Spinal cord (tissue), 10 donors: ENCODE data around the gene SMIM30. TPM values are rescaled to one million over a fixed set of nuclear protein-coding genes. Genes with fewer than 3 reads are reported as not detected.

Experiments
- DNase-seq, 6 donors: peaks; one replicate each; pipeline versions ENCODE4 v3.0.0 to v3.0.0-alpha.2; 2013 to 2015; ENCODE audit warnings: low spot score in 6 of 6, low read depth in 4 of 6
- H3K27ac ChIP-seq: one replicate; pipeline ENCODE4 v1.5.1; 2013; ENCODE audit warnings: low read depth, low read length, control low read depth
- H3K27me3 ChIP-seq: one replicate; pipeline ENCODE4 v1.6.1; 2013; ENCODE audit warnings: low read length; ENCODE audit not compliant: control insufficient read depth, insufficient read depth
- H3K36me3 ChIP-seq: one replicate; pipeline ENCODE4 v1.6.1; 2013; ENCODE audit warnings: low read length; ENCODE audit not compliant: control insufficient read depth, insufficient read depth
- H3K4me1 ChIP-seq: one replicate; pipeline ENCODE4 v1.6.1; 2013; ENCODE audit warnings: low read length; ENCODE audit not compliant: control insufficient read depth, insufficient read depth
- H3K4me3 ChIP-seq: one replicate; pipeline ENCODE4 v1.5.1; 2013; ENCODE audit warnings: low read depth, low read length, control low read depth
- H3K9me3 ChIP-seq: one replicate; pipeline ENCODE4 v1.6.1; 2013; ENCODE audit warnings: low read length; ENCODE audit not compliant: control insufficient read depth, insufficient read depth
- WGBS: methylation state at CpG from one replicate; pipeline ENCODE4 v1.1.5; 2013; ENCODE audit warnings: missing lambda C conversion rate; ENCODE audit not compliant: insufficient coverage; 5-methylcytosine and 5-hydroxymethylcytosine counted together
- polyA plus RNA-seq, 2 donors: library from polyadenylated mRNA; unstranded; fragments of 120-200 nt; gene quantifications; one replicate each; pipeline ENCODE4 v1.2.1, GENCODE V29; 2013; ENCODE audit not compliant: insufficient read length in 2 of 2
- total RNA-seq, 2 donors: library from RNA; depleted of rRNA in 1 of 2; stranded (reverse); fragments of 120-200 nt in 1 of 2; fragments of >200 nt in 1 of 2; gene quantifications; one replicate each; pipeline versions ENCODE4 v1.2.3 to v1.2.4, GENCODE V29; 2013 to 2014
- donor health status: healthy.

SMIM30 gene
- total and polyA plus RNA-seq, 4 donors = 54.8 to 78.7 (median 66.2) TPM

DNA sequence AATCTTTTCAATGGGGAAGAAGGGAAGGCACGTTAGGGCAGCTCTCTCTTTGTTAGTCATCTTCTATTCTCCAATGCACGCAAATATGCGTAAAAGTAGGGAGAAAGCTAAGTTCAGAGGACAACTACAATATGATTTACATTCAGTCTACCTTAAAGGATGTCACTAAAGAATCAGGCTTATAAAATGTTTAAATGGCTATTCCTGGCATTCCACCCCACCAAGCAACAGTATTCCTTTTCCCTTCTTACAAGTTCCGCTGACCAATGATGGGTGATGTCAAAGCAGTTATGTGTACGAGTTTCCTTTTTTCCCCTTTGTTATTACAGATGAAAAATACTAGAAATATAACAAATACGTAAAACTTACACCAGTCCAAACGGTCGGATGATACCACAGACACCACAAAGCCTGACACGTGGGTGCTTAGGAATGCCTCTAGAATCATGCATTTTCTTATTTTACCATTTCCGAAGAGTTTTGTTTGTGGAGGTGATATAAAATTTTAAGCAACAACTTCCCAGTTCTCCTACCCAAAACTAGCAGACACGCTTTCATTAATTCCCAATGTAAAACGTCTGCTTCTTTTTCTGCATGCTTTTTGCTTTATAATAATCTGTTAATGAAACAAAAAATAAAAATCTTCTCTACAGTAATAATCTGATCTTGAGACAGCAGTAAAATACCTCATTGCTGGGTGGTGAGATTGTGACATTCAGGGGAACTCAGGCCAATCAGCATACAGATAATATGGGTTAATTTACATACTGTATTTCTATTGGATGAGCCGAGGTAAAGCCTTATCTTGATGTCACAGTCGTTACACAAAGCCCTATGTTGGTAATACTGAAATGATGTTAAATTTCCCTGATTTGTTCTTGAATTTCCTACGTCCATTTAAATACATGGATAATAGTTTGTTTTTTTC lies 31.0 kb downstream of the SMIM30 start:
- WGBS = no CpG with 5 or more reads among the region's 15 CpGs
- no peaks in the 10 kb centered on the region for H3K9me3 ChIP-seq
- peak in 5 of 6 donors; percentile 53 to 97 (median 61) for DNase-seq
- peak overlapping the region; percentile 83 for H3K27ac ChIP-seq
- peak overlapping the region; percentile 47 for H3K4me3 ChIP-seq
- H3K27me3 ChIP-seq = no peaks in the 10 kb centered on the region
- H3K4me1 ChIP-seq = peaks cover 9% of the 10 kb centered on the region
- H3K36me3 ChIP-seq = no peaks in the 10 kb centered on the region

DNA sequence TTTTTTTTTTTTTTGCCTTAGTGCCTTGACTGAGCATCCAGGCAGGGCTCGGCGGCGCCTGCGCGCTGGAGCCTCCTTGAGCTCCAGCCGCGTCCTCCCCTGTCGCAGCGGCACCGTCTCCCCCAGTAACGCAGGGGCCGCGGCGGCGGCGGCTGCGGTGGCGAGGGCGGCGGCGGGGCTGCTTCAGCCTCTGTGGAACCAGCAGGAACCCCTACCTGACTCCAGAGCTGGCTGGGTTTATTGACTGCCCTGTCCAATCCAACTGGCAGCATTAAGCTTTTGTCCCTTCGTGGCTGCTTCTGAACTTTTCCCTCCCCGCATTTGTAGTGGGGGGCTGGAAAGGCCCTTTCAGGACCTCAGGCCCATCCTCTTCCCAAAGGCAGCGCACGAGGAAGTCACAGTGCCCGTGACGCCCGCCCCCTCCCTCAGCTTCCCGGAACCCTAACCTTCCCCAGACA lies 31.9 kb downstream of the SMIM30 start, which contains the start of gene GPR85:
GPR85 (minus strand) TSS at position 397 of the 458 bp plus-strand sequence. CDS start 2,106 bp downstream, outside the sequence.
- 0% methylated on average over 21 of the region's 29 CpGs for WGBS
- peaks cover 9% of the 10 kb centered on the region for H3K4me1 ChIP-seq

GRCh38 chr7:113085781-113086390 lies 32.5 kb downstream of the SMIM30 start:
- Histone ChIP-seq H3K36me3 (no peaks in the 10 kb centered on the region), H3K4me1 (peaks cover 9% of the 10 kb centered on the region), H3K27me3 (no peaks in the 10 kb centered on the region), H3K9me3 (no peaks in the 10 kb centered on the region), H3K27ac (peak overlapping the region; percentile 54), H3K4me3 (peak overlapping the region; percentile 47)
- 16% methylated on average over 7 of the region's 16 CpGs for WGBS
- peak in 5 of 6 donors; percentile 58 to 96 (median 68) for DNase-seq

More for the DNA sequence above, 31.9 kb downstream of the SMIM30 start, which contains the start of gene GPR85:
- Histone ChIP-seq H3K9me3 (no peaks in the 10 kb centered on the region), H3K36me3 (no peaks in the 10 kb centered on the region), H3K4me3 (peak within 1 kb of the TSS; percentile 47), H3K27me3 (no peaks in the 10 kb centered on the region), H3K27ac (peak within 1 kb of the TSS; percentile 83)
- peak in 5 of 6 donors; percentile 53 to 97 (median 83) for DNase-seq

DNA sequence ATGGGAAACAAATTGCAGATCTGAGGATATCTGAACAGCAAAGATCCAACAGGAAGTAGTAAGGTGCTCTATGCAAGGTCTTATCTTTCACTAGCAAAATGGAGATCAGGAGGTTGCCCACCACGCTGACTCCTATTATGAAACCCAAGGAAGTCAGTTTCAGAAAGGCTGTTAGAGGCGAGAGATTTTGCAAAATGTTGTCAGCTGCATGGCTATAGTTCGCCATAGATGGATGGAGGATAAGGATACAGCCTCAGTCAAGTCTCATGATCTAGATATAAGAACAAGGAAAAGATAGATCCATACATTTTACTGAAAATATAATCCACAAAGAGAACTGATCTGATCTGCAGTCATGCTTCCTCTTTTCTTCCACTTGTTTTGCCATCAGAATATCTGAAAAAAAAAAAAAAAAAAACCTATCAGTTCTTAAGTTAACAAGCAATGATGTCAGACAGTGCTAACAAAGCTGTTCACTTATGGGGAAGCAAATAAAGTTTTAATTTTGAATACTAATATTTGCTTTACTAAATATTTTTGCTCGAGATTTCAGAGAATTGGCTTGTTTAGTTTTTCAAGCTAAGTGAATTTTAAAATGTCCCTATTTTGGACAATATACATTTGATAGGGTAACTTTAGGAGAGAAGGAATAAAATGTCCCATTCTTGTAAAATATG lies 33.7 kb downstream of the SMIM30 start:
- Histone ChIP-seq H3K9me3 (no peaks in the 10 kb centered on the region), H3K4me3 (peak overlapping the region; percentile 47), H3K36me3 (no peaks in the 10 kb centered on the region), H3K27ac (peak overlapping the region; percentile 64), H3K4me1 (peaks cover 9% of the 10 kb centered on the region), H3K27me3 (no peaks in the 10 kb centered on the region)
- DNase-seq = peak in 2 of 6 donors; percentile 46 to 68
- 60% methylated on average over 1 of the region's 4 CpGs for WGBS

DNA sequence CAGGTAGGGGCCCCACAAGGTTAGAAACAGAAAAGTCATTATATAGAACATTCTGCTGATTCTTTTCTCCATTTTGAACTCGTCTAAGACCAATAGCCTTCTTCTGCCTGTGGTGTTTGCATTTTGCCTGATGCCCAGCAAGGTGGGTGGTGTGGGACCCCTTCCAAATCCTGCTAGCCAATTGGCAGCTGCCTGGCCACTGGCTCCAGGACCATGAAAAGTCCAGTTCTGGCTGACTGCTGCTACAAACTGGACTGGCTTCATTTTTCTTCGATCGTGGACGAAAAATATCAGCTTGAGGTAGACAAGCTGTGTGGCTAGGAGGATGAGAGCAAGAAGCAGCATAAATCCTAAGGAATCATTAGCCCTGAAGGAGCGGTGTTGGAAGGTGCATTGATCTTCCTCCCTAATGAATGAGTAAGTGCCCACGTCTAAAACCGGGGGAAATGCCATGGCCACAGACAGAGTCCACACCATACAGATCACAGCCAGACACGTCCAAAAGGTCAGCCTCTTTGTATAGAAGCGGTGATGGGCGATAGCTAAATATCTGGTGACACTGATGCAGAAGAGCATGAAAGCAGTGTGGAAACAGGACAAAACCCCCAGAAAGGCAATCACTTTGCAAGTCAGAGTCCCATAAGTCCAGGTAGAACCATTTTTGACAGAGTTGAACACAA lies 34.4 kb downstream of the SMIM30 start:
- H3K27me3 ChIP-seq = no peaks in the 10 kb centered on the region
- peak overlapping the region; percentile 64 for H3K27ac ChIP-seq
- H3K4me1 ChIP-seq = peaks cover 9% of the 10 kb centered on the region
- DNase-seq = peak in 2 of 6 donors; percentile 38 to 48
- H3K36me3 ChIP-seq = no peaks in the 10 kb centered on the region
- 68% methylated on average over 6 of the region's 10 CpGs for WGBS
- H3K4me3 ChIP-seq = peak overlapping the region; percentile 24
- H3K9me3 ChIP-seq = no peaks in the 10 kb centered on the region

GRCh38 chr7:113083132-113083815 lies 35.1 kb downstream of the SMIM30 start:
- Histone ChIP-seq H3K4me1 (peaks cover 9% of the 10 kb centered on the region), H3K27me3 (no peaks in the 10 kb centered on the region), H3K27ac (peak overlapping the region; percentile 64), H3K9me3 (no peaks in the 10 kb centered on the region), H3K36me3 (no peaks in the 10 kb centered on the region), H3K4me3 (peak overlapping the region; percentile 24)
- WGBS = no CpG with 5 or more reads among the region's 1 CpG
- DNase-seq = peak in 3 of 6 donors; percentile 44 to 92 (median 81)

DNA sequence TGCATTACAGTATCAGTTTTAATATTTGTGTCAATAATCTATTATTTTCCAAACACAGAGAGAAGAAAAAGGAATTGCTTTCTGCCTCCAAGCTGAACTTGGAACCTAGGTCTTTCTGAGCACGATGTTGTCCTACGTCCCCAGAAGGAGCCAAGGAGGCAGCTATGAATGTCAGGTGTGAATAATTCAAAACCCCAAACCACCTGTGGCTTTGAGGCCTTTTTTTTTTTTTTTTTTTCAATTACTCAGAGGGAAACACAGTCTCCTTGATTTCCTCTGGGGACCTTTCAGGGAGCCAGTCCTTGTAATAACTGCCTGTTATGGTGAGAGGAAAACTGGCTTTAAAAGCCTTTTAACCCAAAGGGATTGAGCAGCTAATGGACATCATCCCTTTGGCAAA lies 40.0 kb downstream of the SMIM30 start:
- no peaks in the 10 kb centered on the region for H3K9me3 ChIP-seq
- H3K27me3 ChIP-seq = no peaks in the 10 kb centered on the region
- H3K4me3 ChIP-seq = no peak overlapping the region
- no peaks in the 10 kb centered on the region for H3K36me3 ChIP-seq
- WGBS = no CpG with 5 or more reads among the region's 2 CpGs
- no peaks in the 10 kb centered on the region for H3K4me1 ChIP-seq
- no peak for DNase-seq
- H3K27ac ChIP-seq = no peak overlapping the region

- no peaks in the 10 kb centered on the region for H3K4me1 ChIP-seq
- H3K36me3 ChIP-seq = no peaks in the 10 kb centered on the region
- no peaks in the 10 kb centered on the region for H3K9me3 ChIP-seq
- WGBS = no CpG with 5 or more reads among the region's 3 CpGs
- H3K4me3 ChIP-seq = no peak overlapping the region
- DNase-seq = no peak
- no peaks in the 10 kb centered on the region for H3K27me3 ChIP-seq
- no peak overlapping the region for H3K27ac ChIP-seq
Observed at GRCh38 chr7:113076703-113077102, 41.7 kb downstream of the SMIM30 start.
